Neuronal stem cell (in vitro differentiated cells): ENCODE measurements around the gene CELSR2. TPM values are rescaled to one million over a fixed set of nuclear protein-coding genes. Genes with fewer than 3 reads are reported as not detected.

ENCODE experiments used
- DNase-seq: peaks from one replicate; pipeline ENCODE4 v3.0.0-alpha.2; 2013; ENCODE audit warnings: low spot score
- H2AFZ ChIP-seq: one replicate; pipeline ENCODE4 v1.6.1; 2013; ENCODE audit warnings: mild to moderate bottlenecking, low read length, inconsistent platforms
- H2AK5ac ChIP-seq: 2 replicates; pipeline ENCODE4 v1.6.1; 2013; ENCODE audit warnings: low read depth, mild to moderate bottlenecking, inconsistent platforms, low read length, moderate library complexity, mixed read lengths
- H2BK120ac ChIP-seq: 2 replicates; pipeline ENCODE4 v1.6.1; 2013; ENCODE audit warnings: low read depth, mild to moderate bottlenecking, inconsistent platforms, low read length, moderate library complexity, mixed read lengths
- H2BK12ac ChIP-seq: one replicate; pipeline ENCODE4 v1.6.1; 2013; ENCODE audit warnings: low read length, inconsistent platforms
- H2BK15ac ChIP-seq: 2 replicates; pipeline ENCODE4 v1.6.1; 2013; ENCODE audit warnings: mild to moderate bottlenecking, low read length, inconsistent platforms, mixed read lengths
- H2BK5ac ChIP-seq: one replicate; pipeline ENCODE4 v1.6.1; 2013; ENCODE audit warnings: inconsistent platforms, mild to moderate bottlenecking, low read length, moderate library complexity
- H3K14ac ChIP-seq: one replicate; pipeline ENCODE4 v1.6.1; 2013; ENCODE audit warnings: low read length, inconsistent platforms
- H3K18ac ChIP-seq: 2 replicates; pipeline ENCODE4 v1.6.1; 2013; ENCODE audit warnings: low read length, inconsistent platforms
- H3K23ac ChIP-seq: 2 replicates; pipeline ENCODE4 v1.6.1; 2013; ENCODE audit warnings: low read depth, mild to moderate bottlenecking, mixed read lengths, low read length, inconsistent platforms; ENCODE audit not compliant: poor library complexity
- H3K27ac ChIP-seq: replicated peaks from 3 replicates; pipeline ENCODE4 v1.5.1; 2013; ENCODE audit warnings: low read length, inconsistent platforms
- H3K27me3 ChIP-seq, 3 experiments: 2 replicates each; pipeline ENCODE4 v1.6.1; 2013; ENCODE audit warnings: low read length in 3 of 3, mild to moderate bottlenecking in 2 of 3, inconsistent platforms in 1 of 3, low read depth in 1 of 3, mixed read lengths in 1 of 3, moderate library complexity in 1 of 3; ENCODE audit not compliant: control insufficient read depth in 3 of 3, insufficient read depth in 3 of 3
- H3K36me3 ChIP-seq, 2 donors: replicated peaks in 1 of 2; 2 replicates each; pipeline ENCODE4 v1.6.1; 2013; ENCODE audit warnings: low read length in 2 of 2; ENCODE audit not compliant: control insufficient read depth in 2 of 2, insufficient read depth in 2 of 2
- H3K4ac ChIP-seq: 2 replicates; pipeline ENCODE4 v1.6.1; 2013; ENCODE audit warnings: inconsistent platforms, mild to moderate bottlenecking, low read length, moderate library complexity
- H3K4me1 ChIP-seq, 2 donors: 1 replicate in 1 of 2; 2 replicates in 1 of 2; pipeline ENCODE4 v1.6.1; 2013; ENCODE audit warnings: low read length in 2 of 2, low read depth in 1 of 2; ENCODE audit not compliant: control insufficient read depth in 2 of 2, insufficient read depth in 1 of 2
- H3K4me2 ChIP-seq: one replicate; pipeline ENCODE4 v1.6.1; 2013; ENCODE audit warnings: mild to moderate bottlenecking, low read length, inconsistent platforms; ENCODE audit not compliant: insufficient read depth, poor library complexity, severe bottlenecking
- H3K4me3 ChIP-seq, 2 donors: 2 replicates each; pipeline ENCODE4 v1.5.1; 2013; ENCODE audit warnings: low read length in 2 of 2, mild to moderate bottlenecking in 2 of 2, inconsistent platforms in 1 of 2, moderate library complexity in 1 of 2
- H3K79me1 ChIP-seq: one replicate; pipeline ENCODE4 v1.6.1; 2013; ENCODE audit warnings: low read depth, mild to moderate bottlenecking, inconsistent platforms, low read length, moderate library complexity
- H3K9ac ChIP-seq: one replicate; pipeline ENCODE4 v1.6.1; 2013; ENCODE audit warnings: mild to moderate bottlenecking, low read depth, low read length, inconsistent platforms; ENCODE audit not compliant: poor library complexity
- H3K9me3 ChIP-seq, 2 donors: replicated peaks in 1 of 2; 2 replicates each; pipeline versions ENCODE3 to v1.6.1; 2013; ENCODE audit warnings: low read length in 2 of 2, mild to moderate bottlenecking in 2 of 2, inconsistent platforms in 1 of 2, low read depth in 1 of 2, mixed read lengths in 1 of 2, moderate library complexity in 1 of 2; ENCODE audit not compliant: control insufficient read depth in 2 of 2, insufficient read depth in 1 of 2
- H4K8ac ChIP-seq: one replicate; pipeline ENCODE4 v1.6.1; 2013; ENCODE audit warnings: low read depth, mild to moderate bottlenecking, inconsistent platforms, low read length, moderate library complexity
- H4K91ac ChIP-seq: one replicate; pipeline ENCODE4 v1.6.1; 2013; ENCODE audit warnings: low read length, low read depth, mild to moderate bottlenecking, inconsistent platforms; ENCODE audit not compliant: poor library complexity
- WGBS, 2 donors: extraction: QIAGEN DNeasy Blood & Tissue Kit; methylation state at CpG; one replicate each; pipeline ENCODE4 v1.1.7; 2013; ENCODE audit warnings: missing lambda C conversion rate in 2 of 2, mixed read lengths in 1 of 2; ENCODE audit not compliant: insufficient read length in 2 of 2, insufficient replicate concordance in 1 of 2; ENCODE audit errors: extremely low coverage in 2 of 2; 5-methylcytosine and 5-hydroxymethylcytosine counted together
- polyA plus RNA-seq, 2 experiments: library from polyadenylated mRNA; stranded (reverse); fragments of 200-250 nt; gene quantifications; one replicate each; pipeline ENCODE4 v1.2.3, GENCODE V29; 2013

Gene CELSR2
- 40.0 TPM for polyA plus RNA-seq (2013, experiment 1 of 2)
- polyA plus RNA-seq (2013, experiment 2 of 2) = 41.0 TPM

GRCh38 chr1:109248797-109249629, at the start of gene CELSR2:
TSS of gene CELSR2 (plus strand) at chr1:109249539. CDS start at chr1:109250080, 541 bp downstream.
- H2BK120ac ChIP-seq = no peak within 1 kb of the TSS
- no CpG with 5 or more reads among the region's 49 CpGs for WGBS, 2 donors
- no peak within 1 kb of the TSS for H4K8ac ChIP-seq
- H3K36me3 ChIP-seq = peaks cover 25 to 32% of the 10 kb centered on the region in 2 donors
- H2BK12ac ChIP-seq = peak within 1 kb of the TSS; percentile 80
- H2AK5ac ChIP-seq = peak within 1 kb of the TSS; percentile 93
- H2BK5ac ChIP-seq = peak within 1 kb of the TSS; percentile 57
- peak within 1 kb of the TSS; percentile 62 to 90 for H3K4me3 ChIP-seq
- H2BK15ac ChIP-seq = peak within 1 kb of the TSS; percentile 70
- H4K91ac ChIP-seq = no peak within 1 kb of the TSS
- H3K4ac ChIP-seq = peak within 1 kb of the TSS; percentile 31
- H3K23ac ChIP-seq = peak within 1 kb of the TSS; percentile 38
- H3K27me3 ChIP-seq = no peaks in the 10 kb centered on the region
- peak within 1 kb of the TSS; percentile 89 for H3K4me2 ChIP-seq
- peaks cover 24 to 30% of the 10 kb centered on the region in 2 donors for H3K9me3 ChIP-seq
- no peak within 1 kb of the TSS for H3K27ac ChIP-seq
- peak within 1 kb of the TSS; percentile 59 for H3K14ac ChIP-seq
- DNase-seq = peak; percentile 78
- peak within 1 kb of the TSS; percentile 94 for H3K18ac ChIP-seq
- H2AFZ ChIP-seq = peak within 1 kb of the TSS; percentile 91
- peaks cover 30% of the 10 kb centered on the region for H3K79me1 ChIP-seq
- peak within 1 kb of the TSS; percentile 94 for H3K9ac ChIP-seq
- peaks cover 28 to 29% of the 10 kb centered on the region in 2 donors for H3K4me1 ChIP-seq

GRCh38 chr1:109199710-109200109, 49.6 kb upstream of the CELSR2 start:
- no peak overlapping the region for H3K18ac ChIP-seq
- no peak overlapping the region for H2BK15ac ChIP-seq
- no peak overlapping the region for H2BK12ac ChIP-seq
- no peak overlapping the region for H2AK5ac ChIP-seq
- H2AFZ ChIP-seq = peak overlapping the region; percentile 6
- H4K8ac ChIP-seq = no peak overlapping the region
- H3K79me1 ChIP-seq = no peaks in the 10 kb centered on the region
- H4K91ac ChIP-seq = no peak overlapping the region
- H3K4me1 ChIP-seq = peaks cover 4 to 12% of the 10 kb centered on the region in 2 donors
- H3K27ac ChIP-seq = no peak overlapping the region
- no peaks in the 10 kb centered on the region for H3K27me3 ChIP-seq
- no peak overlapping the region for H3K4ac ChIP-seq
- no peak for DNase-seq
- no peak overlapping the region for H2BK120ac ChIP-seq
- H3K14ac ChIP-seq = no peak overlapping the region
- H3K4me2 ChIP-seq = no peak overlapping the region
- H3K4me3 ChIP-seq = no peak overlapping the region
- no peak overlapping the region for H3K9ac ChIP-seq
- no peak overlapping the region for H3K23ac ChIP-seq
- no peak overlapping the region for H2BK5ac ChIP-seq
- WGBS, 2 donors = no CpG with 5 or more reads among the region's 10 CpGs
- H3K9me3 ChIP-seq = no peaks in the 10 kb centered on the region
- H3K36me3 ChIP-seq = no peaks in the 10 kb centered on the region

GRCh38 chr1:109201123-109201703, 48.1 kb upstream of the CELSR2 start:
- H3K9ac ChIP-seq = no peak overlapping the region
- H3K4me1 ChIP-seq = peaks cover 4 to 12% of the 10 kb centered on the region in 2 donors
- no peak overlapping the region for H4K8ac ChIP-seq
- peak overlapping the region; percentile 44 for H3K18ac ChIP-seq
- no peak overlapping the region for H3K23ac ChIP-seq
- H3K9me3 ChIP-seq = no peaks in the 10 kb centered on the region
- H3K4ac ChIP-seq = no peak overlapping the region
- no peak overlapping the region for H2BK120ac ChIP-seq
- H3K4me2 ChIP-seq = no peak overlapping the region
- H2AK5ac ChIP-seq = no peak overlapping the region
- H2BK12ac ChIP-seq = no peak overlapping the region
- no peak overlapping the region for H4K91ac ChIP-seq
- no peak overlapping the region for H3K27ac ChIP-seq
- no peak overlapping the region for H2BK15ac ChIP-seq
- H2BK5ac ChIP-seq = no peak overlapping the region
- WGBS, 2 donors = no CpG with 5 or more reads among the region's 2 CpGs
- no peaks in the 10 kb centered on the region for H3K27me3 ChIP-seq
- H3K14ac ChIP-seq = no peak overlapping the region
- H3K79me1 ChIP-seq = no peaks in the 10 kb centered on the region
- DNase-seq = peak; percentile 46
- H3K4me3 ChIP-seq = no peak overlapping the region
- peak overlapping the region; percentile 1 for H2AFZ ChIP-seq
- H3K36me3 ChIP-seq = no peaks in the 10 kb centered on the region

GRCh38 chr1:109204484-109204883, 44.9 kb upstream of the CELSR2 start:
- Histone ChIP-seq H2AK5ac (no peak overlapping the region), H3K14ac (no peak overlapping the region), H2BK120ac (no peak overlapping the region), H3K4me1 (peaks cover 4% of the 10 kb centered on the region in 2 donors), H2BK15ac (no peak overlapping the region), H3K9ac (no peak overlapping the region), H3K4me3 (no peak overlapping the region), H3K79me1 (no peaks in the 10 kb centered on the region), H3K4me2 (no peak overlapping the region), H4K91ac (no peak overlapping the region), H2BK5ac (no peak overlapping the region), H3K36me3 (no peaks in the 10 kb centered on the region), H3K27ac (no peak overlapping the region), H3K27me3 (no peaks in the 10 kb centered on the region), H3K23ac (no peak overlapping the region), H4K8ac (no peak overlapping the region), H2AFZ (no peak overlapping the region), H3K4ac (no peak overlapping the region), H3K18ac (no peak overlapping the region), H2BK12ac (no peak overlapping the region), H3K9me3 (no peaks in the 10 kb centered on the region)
- DNase-seq = no peak
- no CpG with 5 or more reads among the region's 5 CpGs for WGBS, 2 donors
